ENCODE measurements around the gene MAP3K5.
A peak's percentile ranks its signal among the peaks of the same experiment; 100 is the strongest.
"Not testable (repeated sequence)": the region's sequence is repeated elsewhere in the genome, so short reads cannot be mapped to it uniquely, and the experiment has no call there.

MAP3K5 gene

DNA sequence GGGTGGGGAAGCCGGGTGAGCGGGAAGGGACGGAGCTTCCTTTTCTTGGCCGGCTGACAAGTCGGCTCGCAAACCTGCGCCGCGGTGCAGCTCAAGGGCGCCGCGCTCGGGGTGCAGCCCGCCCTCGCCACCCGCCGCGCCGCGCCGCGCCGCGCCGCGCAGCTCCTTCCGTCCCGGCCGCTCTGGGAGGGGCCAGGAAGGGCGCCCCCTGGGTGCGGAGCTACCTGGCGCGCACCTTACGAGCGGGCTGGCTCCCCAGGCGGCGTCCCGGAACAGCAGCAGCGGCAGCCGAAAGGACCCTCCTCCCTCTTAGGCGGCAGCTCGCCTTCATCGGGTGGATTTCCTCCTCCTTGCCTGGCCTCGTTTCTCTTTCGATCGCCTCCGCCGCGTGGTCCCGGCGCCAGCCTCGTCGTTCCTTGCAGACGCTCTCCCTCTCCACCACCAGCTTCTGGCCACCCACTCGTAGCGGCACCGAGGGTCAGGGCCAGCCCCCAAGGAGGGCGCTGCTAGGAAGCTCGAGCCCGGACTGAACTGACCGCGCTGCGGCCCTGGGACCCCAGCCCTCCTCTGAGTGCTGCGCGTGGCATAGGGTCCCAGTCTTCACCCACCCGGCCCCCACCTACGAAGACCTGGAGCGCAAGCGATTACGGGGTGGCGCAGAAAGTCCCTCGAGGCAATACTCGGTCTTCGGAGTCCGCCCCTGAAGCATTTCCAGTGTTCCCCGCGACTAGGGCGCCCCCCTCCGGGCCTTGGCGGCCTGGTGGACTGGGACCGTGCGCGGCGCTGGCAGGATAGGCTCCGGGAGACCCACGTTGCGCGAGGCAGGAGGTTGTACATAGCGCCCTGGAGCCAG is at the start of gene MAP3K5:
Gene MAP3K5, minus strand, starts transcription at position 68 of the 853 bp plus-strand sequence. CDS start 320 bp downstream, outside the sequence.
- DNase-seq, result peak; percentile 97

DNA sequence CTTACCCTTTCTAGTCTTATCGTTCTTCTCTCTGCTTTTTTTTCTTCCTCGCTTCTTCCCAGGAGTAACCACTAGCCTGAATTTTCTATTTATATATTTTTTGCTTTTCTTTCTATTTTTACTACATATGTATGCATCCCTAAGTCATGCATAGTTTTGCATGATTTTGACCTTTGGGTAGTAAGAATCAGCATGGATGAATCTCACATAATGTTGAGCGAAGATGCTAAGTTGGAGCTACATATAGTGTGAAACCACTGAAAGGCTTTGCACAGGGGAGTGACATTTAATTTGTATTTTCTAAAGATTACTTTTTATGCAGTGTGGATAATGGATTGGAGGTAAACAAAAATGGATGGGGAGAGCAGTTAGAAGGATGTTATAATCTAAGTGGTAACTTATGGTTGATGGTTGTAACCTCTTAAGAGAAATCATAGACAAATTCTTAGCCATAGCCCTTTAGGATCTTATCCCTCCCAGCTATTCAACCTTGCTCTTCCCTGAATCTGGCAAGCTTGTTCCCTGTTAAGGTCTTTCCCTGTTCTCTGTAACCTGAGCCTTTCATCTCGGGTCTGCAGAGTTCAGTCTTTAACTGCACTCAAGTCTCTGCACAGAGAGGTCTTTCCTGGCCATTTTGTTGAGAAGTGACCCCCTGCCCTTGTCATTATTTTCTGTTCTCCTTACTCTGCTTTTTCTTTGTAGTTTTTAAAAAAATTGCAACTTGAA is 48.2 kb upstream of the MAP3K5 start:
- DNase-seq, result no peak

GRCh38 chr6:136831873-136832562 is 39.7 kb upstream of the MAP3K5 start:
- no peak for DNase-seq

DNA sequence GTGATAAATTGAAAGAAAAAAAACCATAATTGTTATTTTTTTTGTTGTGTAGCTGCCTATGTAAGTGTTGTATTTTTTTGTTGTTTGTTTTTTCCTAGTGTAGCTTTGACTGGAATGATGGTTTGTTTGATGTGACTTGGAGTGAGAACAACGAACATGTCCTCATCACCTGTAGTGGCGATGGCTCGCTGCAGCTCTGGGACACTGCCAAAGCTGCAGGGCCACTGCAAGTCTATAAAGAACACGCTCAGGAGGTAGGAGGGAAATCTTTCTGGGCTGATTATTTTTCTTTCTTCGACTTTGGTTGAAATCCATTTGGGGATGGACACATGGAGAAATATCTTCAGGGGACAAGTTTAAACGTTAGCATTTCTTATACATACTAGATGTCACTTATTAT is 33.9 kb upstream of the MAP3K5 start:
- DNase-seq, result no peak

DNA sequence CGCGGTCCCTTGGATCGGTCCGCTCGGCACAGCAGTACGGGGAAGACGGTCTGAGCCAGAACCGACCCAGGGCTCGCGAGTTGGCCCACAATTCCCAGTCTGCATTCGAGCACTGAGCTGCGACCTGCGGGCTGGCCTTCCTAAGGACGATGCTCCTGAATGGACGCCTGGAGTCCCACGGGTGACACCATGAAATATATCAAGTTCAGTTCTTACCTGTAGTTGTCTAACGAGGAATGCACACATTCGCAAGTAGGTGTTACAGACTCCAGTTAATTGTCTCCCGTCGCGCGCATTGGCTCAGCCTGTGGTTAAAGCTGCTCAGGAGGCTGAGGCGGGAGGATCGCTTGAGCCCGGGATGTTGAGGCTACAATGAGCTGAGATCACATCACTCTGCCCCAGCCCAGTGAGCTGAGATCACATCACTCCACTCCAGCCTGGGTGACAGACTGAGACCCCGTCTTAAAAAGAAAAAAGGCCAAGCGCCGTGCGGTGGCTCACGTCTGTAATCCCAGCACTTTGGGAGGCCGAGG is 30.9 kb upstream of the MAP3K5 start:
- no peak for DNase-seq

DNA sequence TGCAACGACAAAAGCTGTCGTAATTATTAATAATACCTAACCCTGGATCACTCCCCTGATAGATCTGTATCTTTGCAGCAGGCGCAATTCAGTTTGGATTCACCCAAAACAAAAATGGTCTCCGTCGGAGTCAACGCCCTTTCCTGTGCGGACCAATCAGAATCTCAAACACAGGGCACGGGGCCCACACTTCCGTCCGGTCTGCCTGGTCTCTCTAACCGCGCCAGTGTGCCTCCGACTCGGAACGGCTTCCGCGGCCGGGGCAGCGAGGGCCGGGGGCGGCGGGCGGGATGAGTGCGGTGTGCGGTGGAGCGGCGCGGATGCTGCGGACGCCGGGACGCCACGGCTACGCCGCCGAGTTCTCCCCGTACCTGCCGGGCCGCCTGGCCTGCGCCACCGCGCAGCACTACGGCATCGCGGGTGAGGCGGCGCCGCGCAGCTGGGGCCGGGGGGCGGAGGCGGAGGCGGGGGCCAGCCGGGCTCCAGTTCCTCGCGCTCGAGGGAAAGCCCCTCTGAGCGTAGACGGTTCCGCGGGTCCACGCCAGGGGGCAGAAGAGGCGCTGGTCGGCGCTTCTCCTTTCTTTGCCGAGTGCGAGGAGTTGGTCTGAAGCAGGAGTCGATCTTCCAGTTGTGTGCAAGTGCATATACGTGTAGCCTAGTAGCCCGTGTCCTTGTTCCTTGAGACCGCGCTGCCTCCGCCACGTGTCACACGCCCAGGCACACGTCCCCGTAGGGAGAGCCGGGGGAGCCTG is 30.3 kb upstream of the MAP3K5 start, which contains the start of gene PEX7:
Gene PEX7, plus strand, starts transcription at position 217 of the 752 bp plus-strand sequence. Its CDS starts 74 bp downstream, at position 291.
- peak; percentile 91 for DNase-seq

DNA sequence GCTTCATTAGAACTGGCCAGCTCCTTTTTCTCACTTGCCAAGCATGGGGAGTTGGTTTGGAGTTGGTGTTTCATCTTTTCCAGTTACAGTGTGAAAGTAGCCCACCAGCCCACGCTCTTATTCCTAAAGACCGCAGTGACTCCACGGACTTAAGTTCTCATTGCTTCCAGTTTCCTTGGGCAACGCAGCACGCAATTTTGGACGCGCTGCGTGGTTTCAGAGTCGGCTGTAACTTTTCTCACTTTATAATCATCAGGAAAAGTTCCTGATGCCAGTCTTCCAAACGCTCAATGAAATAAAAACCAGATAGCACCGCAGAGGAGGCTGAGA is 29.7 kb upstream of the MAP3K5 start:
- peak; percentile 48 for DNase-seq

DNA sequence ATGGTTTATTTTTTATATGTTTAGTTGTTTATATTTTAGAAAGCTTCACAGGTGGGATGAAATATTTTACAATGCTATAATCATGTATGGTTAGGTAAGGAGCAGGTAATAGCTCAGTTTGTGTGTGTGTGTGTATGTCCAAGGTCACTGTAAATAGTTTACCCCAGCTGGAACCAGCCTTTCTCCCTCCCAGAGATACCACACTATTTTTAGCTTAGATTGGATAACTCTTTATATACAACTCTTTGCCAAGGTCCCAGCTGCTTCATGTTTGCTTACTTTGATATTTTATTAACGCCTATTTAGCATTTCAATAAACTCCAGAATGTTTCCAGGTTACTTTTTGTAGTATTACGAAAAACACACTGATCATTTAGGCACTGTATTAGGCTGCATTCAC is 28.3 kb upstream of the MAP3K5 start:
- no peak for DNase-seq

DNA sequence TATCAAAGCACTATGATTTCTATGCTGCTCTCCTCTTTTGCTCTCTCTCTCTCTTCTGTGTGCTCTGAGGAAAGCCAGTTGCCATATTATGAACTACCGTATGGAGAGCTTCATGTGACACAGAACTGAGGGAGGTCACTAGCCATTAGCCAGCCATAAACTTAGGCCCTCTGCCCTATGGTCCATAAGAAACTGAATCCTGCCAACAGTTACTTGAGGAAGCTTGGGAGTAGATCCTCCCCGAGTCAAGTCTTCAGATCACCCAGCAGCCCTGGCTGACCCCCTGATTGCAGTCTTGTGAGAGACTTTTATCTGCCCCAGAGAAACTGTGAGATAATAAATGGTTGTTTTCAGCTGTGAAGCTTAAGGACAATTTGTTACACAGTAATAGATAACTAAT is 24.4 kb upstream of the MAP3K5 start:
- no peak for DNase-seq

DNA sequence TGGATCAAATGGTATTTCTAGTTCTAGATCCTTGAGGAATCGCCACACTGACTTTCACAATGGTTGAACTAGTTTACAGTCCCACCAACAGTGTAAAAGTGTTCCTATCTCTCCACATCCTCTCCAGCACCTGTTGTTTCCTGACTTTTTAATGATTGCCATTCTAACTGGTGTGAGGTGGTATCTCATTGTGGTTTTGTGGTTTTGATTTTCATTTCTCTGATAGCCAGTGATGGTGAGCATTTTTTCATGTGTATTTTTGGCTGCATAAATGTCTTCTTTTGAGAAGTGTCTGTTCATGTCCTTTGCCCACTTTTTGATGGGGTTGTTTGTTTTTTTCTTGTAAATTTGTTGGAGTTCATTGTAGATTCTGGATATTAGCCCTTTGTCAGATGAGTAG is 23.3 kb upstream of the MAP3K5 start:
- not testable (repeated sequence) for DNase-seq

- no peak for DNase-seq
Measured at GRCh38 chr6:136812174-136812573, 19.9 kb upstream of the MAP3K5 start.

DNA sequence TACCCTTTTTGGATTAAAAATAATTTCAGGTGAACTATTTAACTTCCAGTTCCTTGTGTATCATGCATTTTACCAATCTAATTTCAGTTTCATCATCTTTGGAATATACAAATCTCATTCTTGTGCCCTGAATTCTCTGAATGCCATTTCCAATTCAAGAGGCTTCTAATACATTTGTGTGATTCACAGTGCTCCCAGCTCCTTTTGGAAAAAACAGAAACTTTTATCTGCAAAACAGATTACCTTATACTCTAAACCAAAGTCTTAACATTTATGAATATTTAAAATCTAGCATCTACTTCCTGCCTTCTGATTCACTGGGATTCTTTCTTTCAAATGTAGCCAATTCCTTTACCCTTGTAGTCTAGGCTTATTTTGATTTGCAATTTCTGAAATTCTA is 19.0 kb upstream of the MAP3K5 start:
- DNase-seq, result no peak

DNA sequence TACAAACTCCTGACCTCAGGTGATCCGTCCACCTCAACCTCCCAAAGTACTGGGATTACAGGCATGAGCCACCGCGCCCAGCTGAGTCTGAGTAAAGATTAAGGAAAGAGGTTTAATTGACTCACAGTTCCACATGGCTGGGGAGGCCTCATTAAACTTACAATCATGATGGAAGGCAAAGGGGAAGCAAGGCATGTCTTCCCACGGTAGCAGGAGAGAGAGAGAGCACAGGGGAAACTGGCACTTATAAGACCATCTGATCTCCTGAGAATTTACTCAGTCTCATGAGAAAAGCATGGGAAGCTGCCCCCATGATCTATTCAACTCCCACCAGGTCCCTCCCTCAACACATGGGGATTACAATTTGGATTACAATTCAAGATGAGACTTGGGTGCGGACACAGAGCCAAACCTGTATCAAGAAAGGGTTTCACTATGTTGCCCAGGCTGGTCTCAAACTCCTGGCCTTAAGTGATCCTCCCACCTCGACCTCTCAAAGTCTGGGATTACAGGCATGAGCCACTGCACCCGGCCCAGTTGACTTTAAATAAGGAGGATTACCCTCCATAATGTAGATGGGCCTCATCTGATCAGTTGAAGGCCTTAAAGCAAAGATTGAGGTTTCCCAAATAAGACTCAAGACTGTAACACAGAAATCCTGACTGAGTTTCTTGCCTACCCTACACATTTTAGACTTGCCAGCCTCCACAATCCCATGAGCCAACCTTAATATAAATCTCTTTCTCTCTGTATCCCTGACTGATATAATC is 17.0 kb upstream of the MAP3K5 start:
- no peak for DNase-seq

- no peak for DNase-seq
Measured at GRCh38 chr6:136803608-136804007, 11.3 kb upstream of the MAP3K5 start.

DNA sequence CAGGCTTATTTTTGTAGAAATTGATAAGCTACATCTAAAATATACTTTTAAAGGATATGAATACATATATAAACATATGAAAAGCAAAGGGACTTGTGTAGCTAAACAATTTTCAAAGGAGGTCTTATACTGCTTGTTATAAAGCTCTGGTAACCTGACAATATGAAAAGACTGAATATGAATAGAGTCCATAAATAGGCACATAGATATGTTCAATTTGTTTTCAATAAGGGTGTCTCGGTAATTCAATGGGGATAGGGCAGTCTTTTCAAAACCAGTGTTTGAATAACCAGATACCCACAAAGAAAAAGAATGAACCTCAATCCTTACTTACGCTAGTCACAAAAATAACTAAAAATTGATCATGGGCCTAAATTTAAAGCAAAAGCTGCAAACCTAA is 9.3 kb upstream of the MAP3K5 start:
- DNase-seq, result no peak

GRCh38 chr6:136798044-136798443 is 5.8 kb upstream of the MAP3K5 start:
- DNase-seq, result no peak

DNA sequence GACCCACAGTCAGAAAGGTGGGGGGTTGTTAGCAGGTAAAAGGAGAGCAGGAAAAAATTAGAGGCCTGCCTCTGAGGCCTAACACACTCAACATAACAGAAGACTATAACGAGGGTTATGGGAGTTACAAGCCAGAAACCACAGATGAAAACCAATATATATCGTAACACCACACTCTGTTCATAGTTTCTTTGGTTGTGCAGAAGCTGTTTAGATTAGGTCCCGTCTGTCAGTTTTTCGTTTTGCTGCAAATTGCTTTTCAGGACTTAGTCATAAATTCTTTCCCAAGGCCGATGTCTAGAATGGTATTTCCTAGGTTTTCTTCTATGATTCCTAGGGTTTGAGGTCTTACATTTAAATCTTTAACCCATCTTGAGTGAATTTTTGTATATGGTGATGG is 3.7 kb upstream of the MAP3K5 start:
- DNase-seq, result no peak

DNA sequence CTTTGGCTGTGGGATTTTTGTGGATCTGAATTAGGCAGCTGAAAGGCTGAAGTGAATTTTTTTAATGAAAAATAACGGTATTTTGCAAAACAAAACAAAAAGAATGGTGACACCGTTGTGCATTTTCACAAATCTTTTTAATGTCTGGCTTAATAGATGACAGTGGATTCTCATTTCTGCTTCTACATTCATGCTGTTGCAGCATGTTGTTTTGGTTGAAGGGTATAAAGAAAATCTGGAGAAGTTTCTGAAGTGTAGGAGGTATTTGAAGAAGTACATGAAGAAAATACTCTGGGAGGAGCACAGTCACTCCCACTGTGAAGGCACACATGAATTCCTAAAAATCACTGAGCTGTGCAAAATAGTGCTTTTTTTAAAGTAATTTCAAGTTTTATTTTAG is 3.1 kb upstream of the MAP3K5 start:
- DNase-seq, result no peak

- DNase-seq, result no peak
Measured at GRCh38 chr6:136793363-136793762, 1.1 kb upstream of the MAP3K5 start.

- no peak for DNase-seq
Measured at GRCh38 chr6:136792095-136792409, 225 bp downstream of the MAP3K5 start.

DNA sequence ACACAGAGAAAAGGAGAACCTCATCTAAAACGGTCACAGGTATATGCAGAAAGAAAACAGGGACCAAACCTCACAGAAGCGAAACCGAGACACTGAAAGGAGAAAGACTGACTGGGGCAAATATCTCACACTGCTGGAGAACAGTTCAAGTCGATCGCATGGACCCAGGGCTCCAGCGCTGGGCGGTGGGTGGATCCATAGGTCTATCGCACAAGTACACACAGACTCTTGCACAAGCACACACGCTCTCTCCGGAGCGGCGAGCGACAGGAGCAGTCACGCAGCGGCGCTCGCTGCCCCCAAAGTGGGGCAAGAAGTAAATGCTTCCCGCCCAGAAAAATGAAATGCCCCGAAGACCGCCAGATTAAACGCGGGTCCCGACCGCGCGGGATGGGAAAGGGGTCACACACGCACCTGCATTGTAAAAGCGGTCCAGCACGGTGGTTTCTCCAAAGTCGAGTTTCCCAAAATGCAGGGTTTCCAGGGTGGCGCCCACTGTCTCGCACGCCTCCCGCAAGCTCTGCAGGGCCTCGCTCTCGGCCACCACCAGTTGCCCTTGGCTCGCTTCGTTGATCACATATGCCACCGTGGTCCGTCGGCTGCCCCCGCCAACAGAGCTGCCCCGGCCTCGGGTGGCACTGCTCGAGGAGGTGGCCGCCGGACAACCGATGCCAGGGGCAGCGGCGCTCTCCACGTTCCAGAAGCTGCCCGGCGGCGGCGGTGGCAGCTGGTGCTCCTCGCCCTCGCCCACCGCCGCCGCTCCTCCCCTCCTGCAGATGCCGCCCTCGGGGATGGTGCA is 782 bp downstream of the MAP3K5 start:
- DNase-seq, result peak; percentile 62

All from stimulated activated CD8-positive, alpha-beta memory T cell treated with anti-CD3 and anti-CD28 coated beads, Interleukin-4, amount 100 ng/mL, for 48 hours (primary cell).